GM19397 (cell line): Measurements from ENCODE around the gene N4BP2.
"Not testable (repeated sequence)": the region's sequence is repeated elsewhere in the genome, so short reads cannot be mapped to it uniquely, and the experiment has no call there.

Experiments
- ATAC-seq: cut with Tn5 transposase; IDR thresholded peaks from one replicate; pipeline ENCODE4 v1.9.1; 2021; ENCODE audit warnings: mild to moderate bottlenecking, moderate library complexity; ENCODE audit not compliant: unreplicated experiment

N4BP2 gene

DNA sequence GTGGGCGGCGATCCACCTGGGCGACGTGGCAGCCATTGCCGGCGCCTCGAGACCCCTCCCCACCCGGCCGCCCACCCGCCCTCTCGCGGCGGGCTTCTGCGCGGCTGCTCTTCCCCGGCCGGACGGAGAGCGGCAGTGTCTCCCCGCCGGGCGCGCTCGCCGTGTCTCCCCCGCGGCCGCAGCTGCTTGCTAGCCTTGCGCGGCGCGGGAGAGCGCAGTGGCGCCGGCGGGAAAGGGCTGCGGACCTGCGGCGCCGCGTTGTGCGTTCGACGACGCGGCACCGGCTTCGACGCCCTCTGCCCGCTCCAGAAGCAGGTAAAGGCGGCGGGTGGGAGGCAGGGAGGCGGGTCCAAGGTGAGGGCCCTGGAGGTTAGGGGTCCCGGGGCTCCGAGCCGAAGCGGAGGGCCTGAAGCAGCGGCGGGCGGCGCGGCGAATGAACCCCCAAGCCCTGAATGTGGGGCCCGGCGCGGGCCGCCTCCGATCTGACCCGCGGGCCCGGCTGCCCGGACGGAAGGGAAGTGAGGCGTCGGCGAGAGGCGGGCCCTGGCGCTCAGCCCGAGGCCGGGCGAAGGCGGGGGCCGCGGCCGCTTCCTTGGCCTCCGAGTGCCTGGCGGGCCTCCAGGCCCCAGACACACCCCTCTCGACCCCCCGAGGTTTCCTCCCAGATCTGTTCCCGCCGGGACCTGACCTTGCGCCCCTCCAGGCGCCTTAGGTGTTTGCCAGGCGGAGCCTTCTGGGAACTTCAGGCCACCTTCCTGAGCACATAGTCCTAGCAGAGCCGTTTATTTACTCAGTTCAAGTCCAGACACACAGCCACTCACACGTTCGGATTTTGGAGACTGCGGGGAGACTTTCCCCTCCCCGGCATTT, at the start of gene N4BP2:
Gene N4BP2, plus strand, starts transcription at position 135 of the 870 bp plus-strand sequence. CDS start 40,491 bp downstream, outside the sequence.
- peak; percentile 67 for ATAC-seq

DNA sequence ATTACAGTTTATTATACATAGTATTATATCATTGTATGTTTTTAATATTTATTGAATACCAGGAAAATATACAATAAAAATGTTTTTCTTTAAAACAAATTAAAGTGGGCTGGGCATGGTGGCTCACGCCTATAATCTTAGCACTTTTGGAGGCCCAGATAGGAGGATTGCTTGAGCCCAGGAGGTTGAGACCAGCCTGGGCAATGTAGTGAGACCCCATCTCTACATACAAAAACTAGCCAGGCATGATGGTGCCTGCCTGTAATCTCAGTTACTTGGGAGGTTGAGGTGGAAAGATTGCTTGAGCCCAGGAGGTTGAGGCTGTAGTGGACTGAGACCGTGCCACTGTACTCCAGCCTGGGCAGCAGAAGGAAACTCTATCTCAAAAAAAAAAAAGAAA, 40.6 kb upstream of the N4BP2 start:
- ATAC-seq = no peak

DNA sequence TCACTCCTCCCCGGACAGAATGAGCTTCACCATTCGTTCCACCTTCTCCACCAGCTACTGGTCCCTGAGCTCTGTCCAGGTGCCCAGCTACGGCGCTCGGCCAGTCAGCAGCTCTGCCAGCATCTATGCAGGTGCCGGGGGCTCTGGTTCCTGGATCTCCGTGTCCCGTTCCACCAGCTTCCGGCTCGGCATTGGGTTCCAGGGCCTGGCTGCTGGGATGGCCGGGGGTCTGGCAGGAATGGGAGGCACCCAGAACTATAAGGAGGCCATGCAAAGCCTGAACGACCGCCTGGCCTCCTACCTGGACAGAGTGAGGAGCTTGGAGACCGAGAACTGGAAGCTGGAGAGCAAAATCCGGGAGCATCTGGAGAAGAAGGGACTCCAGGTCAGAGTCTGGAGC, 36.4 kb upstream of the N4BP2 start:
- no peak for ATAC-seq

DNA sequence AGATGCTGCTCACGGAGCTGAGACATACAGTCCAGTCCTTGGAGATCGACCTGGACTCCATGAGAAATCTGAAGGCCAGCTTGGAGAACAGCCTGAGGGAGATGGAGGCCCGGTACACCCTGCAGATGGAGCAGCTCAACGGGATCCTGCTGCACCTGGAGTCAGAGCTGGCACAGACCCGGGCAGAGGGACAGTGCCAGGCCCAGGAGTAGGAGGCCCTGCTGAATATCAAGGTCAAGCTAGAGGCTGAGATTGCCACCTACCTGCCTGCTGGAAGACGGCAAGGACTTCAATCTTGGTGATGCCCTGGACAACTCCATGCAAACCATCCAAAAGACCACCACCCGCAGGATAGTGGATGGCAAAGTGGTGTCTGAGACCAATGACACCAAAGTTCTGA, 35.5 kb upstream of the N4BP2 start:
- not testable (repeated sequence) for ATAC-seq

DNA sequence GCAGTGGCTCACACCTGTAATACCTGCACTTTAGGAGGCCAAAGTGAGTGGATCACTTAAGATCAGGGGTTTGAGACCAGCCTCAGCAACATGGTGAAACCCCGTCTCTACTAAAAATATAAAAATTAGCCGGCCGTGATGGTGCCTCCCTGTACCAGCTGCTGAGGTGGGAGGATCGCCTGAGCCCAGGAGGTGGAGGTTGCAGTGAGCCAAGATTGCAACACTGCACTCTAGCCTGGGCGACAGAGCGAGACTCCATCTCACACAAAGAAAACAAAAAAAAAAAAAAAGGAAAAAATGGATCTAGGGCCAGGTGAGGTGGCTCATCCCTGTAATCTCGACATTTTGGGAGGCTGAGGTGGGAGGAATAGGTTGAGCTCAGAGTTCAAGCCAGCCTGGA, 32.6 kb upstream of the N4BP2 start:
- ATAC-seq = not testable (repeated sequence)

DNA sequence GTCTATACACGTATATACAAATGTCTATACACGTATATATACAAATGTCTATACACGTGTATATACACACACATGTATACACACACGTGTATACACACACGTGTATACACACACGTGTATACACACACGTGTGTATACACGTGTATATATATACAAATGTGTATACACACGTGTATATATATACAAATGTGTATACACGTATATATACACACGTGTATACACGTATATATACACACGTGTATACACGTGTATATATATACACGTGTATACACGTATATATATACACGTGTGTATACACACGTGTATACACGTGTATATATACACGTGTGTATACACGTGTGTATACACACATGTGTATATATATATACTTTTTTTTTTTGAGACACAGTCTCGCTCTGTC, 23.9 kb upstream of the N4BP2 start:
- ATAC-seq = no peak

DNA sequence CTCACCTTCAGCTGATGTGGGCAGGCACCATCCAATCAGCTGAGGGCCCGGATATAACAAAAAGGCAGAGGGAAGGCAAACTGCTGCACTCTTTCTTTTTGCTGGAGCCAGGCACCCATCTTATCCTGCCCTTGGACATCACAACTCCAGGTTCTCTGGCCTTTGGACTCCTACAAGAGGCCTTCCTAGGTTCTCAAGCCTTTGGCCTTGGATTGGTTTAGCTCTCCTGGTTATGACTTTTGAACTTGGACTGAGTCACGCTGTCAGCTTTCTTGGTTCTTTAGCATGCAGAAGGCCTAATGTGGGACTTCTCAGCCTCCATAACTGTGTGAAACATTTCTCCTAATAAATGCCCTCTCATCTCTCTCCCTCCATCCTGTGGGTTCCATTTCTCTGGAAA, 23.0 kb upstream of the N4BP2 start:
- ATAC-seq = no peak

DNA sequence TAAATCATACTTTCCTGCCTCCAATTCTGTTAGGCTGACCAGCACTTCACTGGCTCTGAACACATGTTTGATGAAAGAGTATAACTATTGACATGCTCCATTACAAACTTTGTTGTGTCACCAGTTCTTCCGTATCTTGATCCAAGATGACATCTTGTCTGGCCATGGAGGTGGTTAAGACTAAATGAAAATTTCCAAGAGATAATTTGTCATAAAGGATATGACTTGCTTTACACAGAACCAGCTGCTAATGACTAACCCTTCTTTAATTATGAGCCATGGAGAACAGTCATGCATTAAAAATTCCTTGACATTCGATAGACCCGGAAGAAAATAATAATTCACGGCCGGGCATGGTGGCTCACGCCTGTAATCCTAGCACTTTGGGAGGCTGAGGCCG, 17.7 kb upstream of the N4BP2 start:
- no peak for ATAC-seq

DNA sequence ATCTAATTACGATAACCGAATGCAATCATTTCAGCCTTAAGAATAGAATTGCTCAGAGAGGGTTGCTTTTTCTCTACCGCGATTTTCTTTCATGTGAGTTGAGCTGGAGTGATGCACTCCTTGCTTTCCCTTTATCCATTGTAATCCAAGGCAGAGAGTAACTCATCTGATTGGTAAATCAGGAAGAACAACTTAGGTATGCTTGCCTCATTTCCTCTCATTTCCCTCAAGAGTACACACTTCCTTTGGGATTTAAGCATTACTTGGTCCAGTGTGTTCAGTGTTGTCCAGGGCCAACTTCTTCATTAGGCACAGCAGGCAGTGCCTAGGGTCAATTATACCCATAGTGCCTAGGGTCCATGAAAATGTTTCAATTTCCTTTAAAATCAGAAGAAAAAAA, 15.7 kb upstream of the N4BP2 start:
- ATAC-seq = no peak

DNA sequence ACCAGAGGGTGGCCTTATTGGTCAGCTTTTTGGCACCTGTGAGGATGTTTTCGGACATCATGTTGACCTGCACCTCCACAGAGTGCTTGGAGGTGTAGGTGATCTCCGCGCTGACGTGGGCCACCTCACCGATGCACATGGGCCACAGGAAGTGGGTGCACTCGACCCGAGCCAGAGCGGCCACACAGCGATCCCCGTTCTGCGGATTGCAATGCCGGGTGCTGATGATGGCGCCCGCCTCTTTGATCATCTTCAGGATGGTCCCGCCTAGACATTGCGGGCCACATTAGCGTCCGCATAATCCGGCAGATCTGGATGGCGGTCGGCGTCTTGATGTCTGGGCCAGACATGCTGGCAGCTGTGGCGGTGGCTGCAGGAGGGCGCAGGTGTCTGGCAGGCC, 12.9 kb upstream of the N4BP2 start:
- ATAC-seq = no peak

DNA sequence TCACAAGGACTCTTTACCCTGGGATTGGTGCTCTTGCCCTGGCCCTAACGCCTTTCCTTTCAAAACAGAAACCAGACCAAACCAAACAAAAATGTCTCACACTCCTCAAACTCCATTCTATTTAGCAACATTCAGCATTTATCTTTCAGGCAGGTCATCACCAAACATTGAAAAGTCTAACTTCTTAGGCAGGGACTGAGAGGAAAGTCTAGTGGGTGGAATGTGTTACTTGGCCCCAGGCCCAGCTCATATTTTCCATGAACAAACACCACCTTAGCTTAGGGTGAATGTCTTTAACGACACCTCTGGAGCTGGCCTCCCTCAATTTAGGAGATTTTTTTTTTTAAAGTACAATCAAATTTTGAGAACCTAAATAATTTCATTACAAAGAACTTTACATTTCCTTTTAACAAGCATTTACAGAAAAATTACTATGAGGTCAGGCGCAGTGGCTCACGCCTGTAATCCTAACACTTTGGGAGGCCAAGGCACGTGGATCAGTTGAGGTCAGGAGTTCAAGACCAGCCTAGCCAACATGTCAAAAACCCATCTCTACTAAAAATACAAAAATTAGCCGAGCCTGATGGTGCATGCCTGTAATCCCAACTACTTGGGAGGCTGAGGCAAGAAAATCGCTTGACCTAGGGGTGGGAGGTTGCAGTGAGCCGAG, 10.2 kb upstream of the N4BP2 start:
- ATAC-seq = no peak

DNA sequence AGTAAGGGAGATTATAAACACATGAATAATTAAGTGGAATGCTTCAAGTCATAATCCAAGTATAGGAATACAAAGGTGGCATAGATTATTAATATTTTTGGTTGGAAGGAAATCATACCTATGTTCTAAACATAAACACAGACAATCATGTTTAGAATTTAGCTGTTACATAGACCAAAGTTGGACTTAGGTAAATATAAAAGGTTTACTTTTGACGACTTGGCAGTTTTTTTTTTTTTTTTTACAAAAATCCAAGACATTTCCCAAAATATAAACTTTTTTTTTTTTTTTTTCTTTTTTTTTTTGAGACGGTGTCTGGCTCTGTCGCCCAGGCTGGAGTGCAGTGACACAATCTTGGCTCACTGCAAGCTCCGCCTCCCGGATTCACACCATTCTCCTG, 3.5 kb upstream of the N4BP2 start:
- ATAC-seq = no peak

DNA sequence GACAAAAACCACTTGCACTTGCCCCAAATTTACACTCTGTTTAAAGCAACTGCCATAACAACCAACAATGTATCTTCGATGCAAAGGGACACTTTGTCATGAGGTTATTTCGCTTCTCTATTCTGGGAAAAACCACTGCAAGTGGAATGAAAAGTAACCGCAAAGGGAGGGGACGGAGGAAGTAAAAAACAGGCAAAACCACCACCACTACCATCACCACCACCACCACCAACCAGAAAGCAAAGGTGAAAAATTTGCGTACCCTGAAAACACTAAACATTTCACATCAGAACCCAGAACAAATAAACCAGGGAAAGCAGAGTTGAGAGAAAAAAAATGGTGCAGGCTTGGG, 1.2 kb upstream of the N4BP2 start:
- no peak for ATAC-seq

DNA sequence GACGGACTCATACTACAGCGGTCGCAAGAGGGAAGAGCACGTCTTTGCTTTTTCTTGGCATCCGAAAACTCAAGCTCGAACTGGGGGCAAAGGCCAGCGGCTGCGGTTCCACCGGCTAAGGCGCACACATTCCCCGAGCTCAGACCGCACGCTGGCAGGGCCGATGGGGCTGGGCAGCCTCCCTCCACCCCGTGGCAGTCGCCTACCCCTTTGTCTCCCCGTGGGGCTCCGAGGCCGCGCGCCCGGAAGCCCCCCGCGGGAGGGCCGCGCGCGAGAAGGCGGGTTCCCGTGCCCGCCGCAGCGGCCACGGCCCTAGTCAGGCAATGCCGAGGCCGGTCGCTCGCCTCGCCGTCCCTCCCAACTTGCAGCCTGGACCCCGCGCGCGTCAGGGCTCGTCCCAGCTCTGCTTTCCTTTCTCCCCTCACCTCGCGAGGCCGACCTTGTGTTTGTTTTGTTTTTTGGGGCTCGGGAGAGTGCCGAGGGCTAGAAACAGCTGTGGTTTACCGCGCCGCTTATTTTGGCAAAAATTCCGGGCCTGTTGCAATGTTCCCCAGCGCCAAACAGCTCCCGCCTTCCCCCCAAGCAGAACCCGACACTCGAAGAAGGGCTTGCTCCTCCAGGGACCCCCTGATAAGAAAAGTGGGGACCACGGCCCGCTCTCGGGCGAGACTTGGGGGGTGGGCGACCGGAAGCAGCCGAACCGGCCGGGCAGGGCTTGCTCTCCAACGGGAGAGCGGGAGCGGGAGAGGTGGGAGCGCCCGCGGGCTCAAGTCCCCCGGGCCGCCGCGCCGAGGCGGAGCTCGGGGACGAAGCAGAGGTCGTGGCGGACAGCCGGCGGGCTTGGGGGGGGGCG, 561 bp upstream of the N4BP2 start:
- peak; percentile 31 for ATAC-seq

DNA sequence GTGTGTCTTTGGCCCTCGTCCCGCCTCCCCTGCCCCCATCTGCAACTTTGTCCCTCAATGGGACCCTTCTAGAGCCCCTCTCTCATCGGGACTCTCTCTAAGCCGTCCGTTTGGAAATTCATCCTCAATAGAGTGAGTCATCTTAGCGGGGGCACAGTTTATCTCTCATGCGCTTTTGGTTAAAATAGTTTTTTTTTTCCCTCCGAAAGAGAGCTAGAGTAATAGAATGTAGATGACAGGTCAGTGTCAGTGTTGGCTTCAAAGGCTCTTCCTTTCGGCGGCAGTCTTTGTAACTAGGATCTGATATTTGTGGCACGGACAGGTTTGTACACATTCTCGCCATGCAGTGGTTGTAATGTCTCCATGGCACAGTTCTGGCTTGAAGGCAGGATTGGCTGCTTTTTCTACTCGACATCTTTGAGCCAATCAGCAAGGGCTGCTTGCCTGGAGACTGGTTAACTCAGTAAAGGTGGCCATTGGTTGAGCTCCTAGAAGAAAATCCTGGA, 989 bp downstream of the N4BP2 start:
- ATAC-seq = peak; percentile 49

DNA sequence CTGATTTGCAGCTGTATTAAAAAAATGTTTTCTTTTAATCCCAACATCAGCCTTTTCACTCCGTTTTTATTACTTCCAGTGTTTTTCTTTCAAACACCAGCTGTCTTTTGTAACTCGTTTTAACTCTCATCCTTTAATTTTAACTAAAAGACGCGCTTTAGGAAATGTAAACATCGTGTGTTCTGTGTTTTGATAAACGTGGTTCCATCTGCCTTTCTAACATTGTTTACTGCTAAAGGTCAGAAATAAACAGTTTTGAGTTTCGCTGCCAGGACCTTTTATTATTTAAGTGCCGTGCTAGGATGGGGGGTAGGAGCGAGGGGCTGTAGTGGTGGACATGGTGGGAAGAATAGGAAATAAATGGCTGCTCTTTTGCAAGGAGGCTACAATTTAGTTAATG, 1.5 kb downstream of the N4BP2 start:
- ATAC-seq = no peak

DNA sequence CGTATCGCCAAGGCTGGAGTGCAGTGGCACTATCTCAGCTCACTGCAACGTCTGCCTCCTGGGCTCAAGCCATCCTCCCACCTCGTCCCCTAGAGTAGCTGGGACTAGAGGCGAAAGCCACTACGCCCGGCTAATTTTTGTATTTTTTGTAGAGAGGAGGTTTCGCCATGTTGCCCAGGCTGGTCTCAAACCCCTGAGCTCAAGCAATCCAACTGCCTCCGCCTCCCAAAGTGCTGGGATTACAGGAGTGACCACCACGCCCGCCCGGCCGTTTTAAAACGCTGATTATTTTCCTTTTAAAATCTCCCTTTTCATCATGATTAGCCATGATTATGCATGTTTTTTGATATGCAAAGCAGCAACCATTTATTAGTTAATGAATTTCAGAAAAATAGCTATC, 2.2 kb downstream of the N4BP2 start:
- ATAC-seq = no peak

DNA sequence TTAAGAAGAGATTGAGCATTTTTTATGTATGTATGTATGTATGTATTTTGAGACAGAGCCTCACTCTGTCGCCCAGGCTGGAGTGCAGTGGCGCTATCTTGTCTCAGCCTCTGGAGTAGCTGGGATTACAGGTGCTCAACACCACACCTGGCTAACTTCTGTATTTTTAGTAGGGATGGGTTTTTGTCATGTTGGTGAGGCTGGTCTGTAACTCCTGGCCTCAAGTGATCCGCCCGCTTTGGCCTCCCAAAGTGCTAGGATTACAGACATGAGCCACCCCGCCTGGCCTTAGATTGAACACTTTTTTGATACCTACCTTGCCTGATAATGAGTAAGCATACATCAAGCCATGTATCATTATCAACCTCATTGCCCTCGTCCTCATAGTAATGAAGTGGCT, 2.7 kb downstream of the N4BP2 start:
- no peak for ATAC-seq

DNA sequence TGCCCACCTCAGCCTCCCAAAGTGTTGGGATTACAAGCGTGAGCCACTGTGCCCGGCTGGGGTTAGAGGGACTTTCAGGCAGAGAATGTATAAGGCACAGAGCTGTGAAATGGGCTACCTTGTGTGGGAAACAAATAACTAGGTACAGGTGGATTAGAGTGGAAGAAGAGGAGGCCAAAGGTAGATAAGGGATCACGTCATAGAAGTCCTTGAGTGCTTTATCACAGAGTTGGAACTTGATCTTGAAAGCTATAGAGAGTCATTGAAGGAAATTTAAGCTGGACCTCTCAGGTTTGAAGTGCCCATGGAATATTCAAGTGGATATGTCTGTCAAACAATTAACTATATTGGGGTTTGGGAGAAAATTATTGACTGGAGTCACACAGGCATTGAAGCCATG, 8.4 kb downstream of the N4BP2 start:
- no peak for ATAC-seq

DNA sequence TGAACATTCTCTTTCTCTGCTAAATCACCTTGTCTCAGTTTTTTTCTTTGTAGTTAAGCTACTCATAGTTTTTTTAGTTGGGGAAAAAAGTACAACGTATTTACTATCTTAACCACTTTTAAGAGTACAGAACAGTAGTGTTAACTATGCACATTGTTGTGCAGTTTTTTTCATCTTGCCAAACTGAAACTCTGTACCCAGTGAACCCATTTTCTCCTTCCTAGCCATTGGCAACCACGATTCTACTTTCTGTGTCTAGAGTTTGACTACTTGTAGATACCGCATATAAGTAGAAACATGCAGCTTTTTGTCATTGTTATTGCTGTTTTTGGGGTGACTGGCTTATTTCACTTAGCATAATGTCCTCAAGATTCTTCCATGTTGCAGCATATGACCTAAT, 10.0 kb downstream of the N4BP2 start:
- no peak for ATAC-seq

DNA sequence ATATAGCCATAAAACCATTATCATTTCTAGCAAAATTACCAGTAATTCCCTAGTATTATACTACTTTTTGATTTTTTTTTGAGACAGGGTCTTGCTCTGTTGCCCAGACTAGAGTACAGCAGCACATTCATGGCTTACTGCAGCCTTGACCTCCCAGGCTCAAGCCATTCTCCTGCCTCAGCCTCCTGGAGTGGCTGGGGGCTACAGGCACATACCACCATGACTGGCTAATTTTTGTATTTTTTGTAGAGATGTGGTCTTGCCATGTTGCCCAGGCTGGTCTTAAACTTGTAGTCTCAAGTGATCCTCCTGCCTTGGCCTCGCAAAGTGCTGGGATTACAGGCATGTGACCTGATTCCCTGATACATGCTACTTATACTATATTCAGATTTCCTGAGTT, 13.7 kb downstream of the N4BP2 start:
- ATAC-seq = no peak
